HepG2 (cell line): ENCODE data around the gene PEF1. TPM values are rescaled to one million over a fixed set of nuclear protein-coding genes. Genes with fewer than 3 reads are reported as not detected.
A peak's percentile ranks its signal among the peaks of the same experiment; 100 is the strongest.

Experiments
- ARID2 ChIP-seq: sonication (generic); formaldehyde crosslinking; IDR thresholded peaks from 2 replicates; pipeline ENCODE4 v1.8.1; 2022; ENCODE audit warnings: mild to moderate bottlenecking, missing genetic modification reagents, borderline replicate concordance
- GABPA ChIP-seq, 2 experiments: IDR thresholded peaks; 2 replicates each; pipeline ENCODE4 v1.6.1; 2011 to 2016; ENCODE audit warnings: low read depth in 2 of 2, low read length in 1 of 2, missing biosample characterization in 1 of 2, missing genetic modification characterization in 1 of 2
- GABPB1 ChIP-seq: IDR thresholded peaks from 2 replicates; pipeline ENCODE4 v1.6.1; 2016; ENCODE audit warnings: mild to moderate bottlenecking, missing genetic modification reagents, moderate library complexity, missing compliant biosample characterization
- GFI1 ChIP-seq: sonication (generic); formaldehyde crosslinking; IDR thresholded peaks from 2 replicates; pipeline ENCODE4 v1.5.0; 2020; ENCODE audit warnings: missing genetic modification reagents, mild to moderate bottlenecking, borderline replicate concordance
- ISL2 ChIP-seq: sonication (generic); formaldehyde crosslinking; IDR thresholded peaks from 2 replicates; pipeline ENCODE4 v1.5.0; 2020; ENCODE audit warnings: missing genetic modification reagents
- JUNB ChIP-seq: sonication (generic); formaldehyde crosslinking; IDR thresholded peaks from 2 replicates; pipeline ENCODE4 v1.8.0; 2022; ENCODE audit warnings: missing genetic modification reagents, mild to moderate bottlenecking, borderline replicate concordance
- LCORL ChIP-seq, 2 experiments: fragments of 450-650 bp in 1 of 2; sonication (generic) in 1 of 2; formaldehyde crosslinking in 1 of 2; IDR thresholded peaks; 2 replicates each; pipeline versions ENCODE4 v1.5.0 to v1.6.1; 2017 to 2020; ENCODE audit warnings: antibody characterized with exemption in 1 of 2, missing genetic modification reagents in 1 of 2
- NR2F6 ChIP-seq, 2 experiments: IDR thresholded peaks; 2 replicates each; pipeline ENCODE4 v1.6.1; 2016; ENCODE audit warnings: antibody characterized with exemption in 1 of 2, mild to moderate bottlenecking in 1 of 2
- PCBP1 ChIP-seq: fragments of 200-400 bp; formaldehyde crosslinking; IDR thresholded peaks from 2 replicates; pipeline ENCODE4 v1.6.1; 2017; ENCODE audit warnings: mild to moderate bottlenecking, low read depth, low read length, borderline replicate concordance
- PHF20 ChIP-seq: sonication (generic); formaldehyde crosslinking; IDR thresholded peaks from 2 replicates; pipeline ENCODE4 v1.5.0; 2020; ENCODE audit warnings: mild to moderate bottlenecking, missing genetic modification reagents
- SAP130 ChIP-seq: IDR thresholded peaks from 2 replicates; pipeline ENCODE4 v1.6.1; 2016; ENCODE audit warnings: low read depth
- ZBED4 ChIP-seq: sonication (generic); formaldehyde crosslinking; IDR thresholded peaks from 2 replicates; pipeline ENCODE4 v1.4.0; 2020; ENCODE audit warnings: missing genetic modification reagents, borderline replicate concordance
- ZNF10 ChIP-seq: sonication (generic); formaldehyde crosslinking; IDR thresholded peaks from 2 replicates; pipeline ENCODE4 v1.4.0; 2020; ENCODE audit warnings: mild to moderate bottlenecking, low read depth, missing genetic modification reagents, borderline replicate concordance
- ZNF264 ChIP-seq: sonication (generic); formaldehyde crosslinking; IDR thresholded peaks from 2 replicates; pipeline ENCODE4 v1.4.0; 2020; ENCODE audit warnings: missing genetic modification reagents
- ZNF350 ChIP-seq: sonication (generic); formaldehyde crosslinking; IDR thresholded peaks from 2 replicates; pipeline ENCODE4 v1.4.0; 2020; ENCODE audit warnings: mild to moderate bottlenecking, low read depth, missing genetic modification reagents, borderline replicate concordance
- ZNF772 ChIP-seq: sonication (generic); formaldehyde crosslinking; IDR thresholded peaks from 2 replicates; pipeline ENCODE4 v1.5.0; 2020; ENCODE audit warnings: mild to moderate bottlenecking, missing genetic modification reagents
- ZSCAN30 ChIP-seq: sonication (generic); formaldehyde crosslinking; IDR thresholded peaks from 2 replicates; pipeline ENCODE4 v1.5.0; 2020; ENCODE audit warnings: mild to moderate bottlenecking, missing genetic modification reagents
- polyA plus RNA-seq, 8 experiments: library from polyadenylated mRNA; depleted of rRNA in 3 of 8; stranded (reverse) in 7 of 8; unstranded in 1 of 8; fragments of >200 nt; fragmentation: Illumina TruSeq in 4 of 8; extraction: Trizol in 4 of 8; gene quantifications; 2 replicates each; pipeline versions ENCODE4 v1.2.1 to v1.2.3, GENCODE V29; 2011 to 2016; ENCODE audit warnings: low read depth in 4 of 8, missing spikeins in 1 of 8, mixed read lengths in 1 of 8; ENCODE audit not compliant: insufficient read depth in 1 of 8
- total RNA-seq, 5 experiments: library from RNA; depleted of rRNA; stranded (reverse); fragments of >200 nt; fragmentation: Illumina TruSeq; extraction: Trizol; gene quantifications; 2 replicates each; pipeline ENCODE4 v1.2.3, GENCODE V29; 2016; ENCODE audit warnings: low read depth in 1 of 5
- TF ChIP-seq, protein P1 (sequence below): IDR thresholded peaks from 2 replicates; pipeline ENCODE4 v1.6.1; 2016; ENCODE audit warnings: low read depth, control low read depth

Gene PEF1
- total and polyA plus RNA-seq, 2 of the 13 experiments (the other 11 are each of a cell fraction or from before 2014, with no cell fraction given): 57.1 to 57.8 TPM

GRCh38 chr1:31593770-31594632, 50.7 kb downstream of the PEF1 start (continued):
- TF ChIP-seq PCBP1 (no peak), GABPA (IDR thresholded peaks at IDR 0.05; ENCODE audit: low read depth, low read length) (no peak), GABPA (CRISPR knock-in tag; IDR thresholded peaks at IDR 0.05; ENCODE audit: low read depth) (no peak), GFI1 (CRISPR knock-in tag) (no peak), ZNF10 (CRISPR knock-in tag) (no peak), ZBED4 (CRISPR knock-in tag) (no peak), JUNB (CRISPR knock-in tag) (no peak), LCORL (IDR thresholded peaks at IDR 0.05) (no peak), LCORL (CRISPR knock-in tag; IDR thresholded peaks at IDR 0.05) (peak; percentile 48; the same call in 1 of the 2 replicates), ZSCAN30 (CRISPR knock-in tag) (no peak), ARID2 (no peak), NR2F6 (IDR thresholded peaks at IDR 0.05) (no peak), NR2F6 (CRISPR knock-in tag; IDR thresholded peaks at IDR 0.05) (no peak), SAP130 (no peak), ZNF350 (0 out of 2 replicates have a peak, but pooled peaks have one; percentile 27), GABPB1 (CRISPR knock-in tag) (no peak), PHF20 (CRISPR knock-in tag) (no peak), ZNF264 (CRISPR knock-in tag) (no peak), ZNF772 (no peak), ISL2 (CRISPR knock-in tag) (no peak)
- TF ChIP-seq, protein P1, sequence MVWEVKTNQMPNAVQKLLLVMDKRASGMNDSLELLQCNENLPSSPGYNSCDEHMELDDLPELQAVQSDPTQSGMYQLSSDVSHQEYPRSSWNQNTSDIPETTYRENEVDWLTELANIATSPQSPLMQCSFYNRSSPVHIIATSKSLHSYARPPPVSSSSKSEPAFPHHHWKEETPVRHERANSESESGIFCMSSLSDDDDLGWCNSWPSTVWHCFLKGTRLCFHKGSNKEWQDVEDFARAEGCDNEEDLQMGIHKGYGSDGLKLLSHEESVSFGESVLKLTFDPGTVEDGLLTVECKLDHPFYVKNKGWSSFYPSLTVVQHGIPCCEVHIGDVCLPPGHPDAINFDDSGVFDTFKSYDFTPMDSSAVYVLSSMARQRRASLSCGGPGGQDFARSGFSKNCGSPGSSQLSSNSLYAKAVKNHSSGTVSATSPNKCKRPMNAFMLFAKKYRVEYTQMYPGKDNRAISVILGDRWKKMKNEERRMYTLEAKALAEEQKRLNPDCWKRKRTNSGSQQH (CRISPR knock-in tag): 0 out of 2 replicates have a peak, but pooled peaks have one; percentile 68
